Activated T-cell treated with anti-CD3 and anti-CD28 coated beads, Interleukin-2, amount 50 U/mL, for 72 hours (primary cell): ENCODE measurements around the gene ITPKA. TPM values are rescaled to one million over a fixed set of nuclear protein-coding genes. Genes with fewer than 3 reads are reported as not detected.

Source experiments
- ATAC-seq, 2 donors: fragments of 150-1000 bp; cut with Tn5 transposase; replicated peaks in 1 of 2; 2 replicates each; pipeline ENCODE4 v1.10.0; 2021; ENCODE audit warnings: moderate library complexity in 2 of 2, mild to moderate bottlenecking in 1 of 2
- DNase-seq, 2 donors: peaks; one replicate each; pipeline ENCODE4 v3.0.0; 2021 to 2022; ENCODE audit warnings: mixed read lengths in 1 of 2
- H3K27ac Mint-ChIP-seq: one replicate; pipeline ENCODE4 v1.8.0; 2022; ENCODE audit warnings: mild to moderate bottlenecking, moderate library complexity, mixed read lengths
- H3K27me3 Mint-ChIP-seq: one replicate; pipeline ENCODE4 v1.8.0; 2022; ENCODE audit warnings: low read depth, mixed read lengths
- H3K36me3 Mint-ChIP-seq, 2 donors: one replicate each; pipeline ENCODE4 v1.8.0; 2022; ENCODE audit warnings: mixed read lengths in 2 of 2, mild to moderate bottlenecking in 1 of 2; ENCODE audit not compliant: insufficient read depth in 2 of 2
- H3K4me1 Mint-ChIP-seq: one replicate; pipeline ENCODE4 v1.8.0; 2022; ENCODE audit warnings: low read depth, mixed read lengths
- H3K4me3 Mint-ChIP-seq, 2 donors: one replicate each; pipeline ENCODE4 v1.8.0; 2022; ENCODE audit warnings: mild to moderate bottlenecking in 2 of 2, mixed read lengths in 2 of 2, moderate library complexity in 2 of 2
- H3K9me3 Mint-ChIP-seq, 2 donors: one replicate each; pipeline ENCODE4 v1.8.0; 2022; ENCODE audit warnings: mixed read lengths in 2 of 2
- total RNA-seq, 2 donors: library from RNA; stranded (reverse); gene quantifications; one replicate each; pipeline ENCODE4 v1.2.3, GENCODE V29; 2022

Gene ITPKA
- total RNA-seq, 2 donors from 2014 or later = 12.9 to 14.9 TPM

- Mint-ChIP-seq H3K27me3 (peaks cover 47% of the 10 kb centered on the region), H3K4me1 (peaks cover 25% of the 10 kb centered on the region)
- DNase-seq = no peak
Observed at GRCh38 chr15:41505776-41506175, 12.1 kb downstream of the ITPKA start.

DNA sequence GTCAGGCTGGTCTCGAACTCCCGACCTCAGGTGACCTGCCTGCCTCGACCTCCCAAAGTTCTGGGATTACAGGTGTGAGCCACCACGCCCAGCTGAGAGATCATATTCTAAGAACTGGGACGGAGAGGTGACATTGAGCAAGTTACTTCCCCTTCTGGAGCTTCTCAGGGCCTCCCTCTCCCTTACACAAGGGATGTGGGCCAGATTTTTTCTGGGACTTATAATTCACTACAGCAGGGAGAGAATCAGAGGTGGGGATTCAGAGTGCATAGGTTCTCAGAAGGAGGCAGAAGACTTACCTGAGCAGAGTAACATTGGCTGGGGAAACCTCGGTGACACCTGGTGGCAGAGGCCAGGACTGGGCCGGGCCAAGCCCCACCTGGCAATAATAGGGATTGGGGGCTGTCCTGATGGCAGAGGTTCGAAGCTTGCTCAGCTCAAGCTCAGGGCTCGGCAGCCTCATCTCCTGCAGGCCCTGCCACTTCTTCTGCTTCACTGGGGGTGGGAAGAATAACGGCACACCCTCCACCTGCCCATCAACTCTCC lies 13.2 kb downstream of the ITPKA start:
- Mint-ChIP-seq H3K36me3 (no peaks in the 10 kb centered on the region), H3K27ac (no peak overlapping the region), H3K4me1 (peaks cover 16% of the 10 kb centered on the region), H3K27me3 (peaks cover 38% of the 10 kb centered on the region), H3K4me3 (no peak overlapping the region), H3K9me3 (no peaks in the 10 kb centered on the region)
- DNase-seq = no peak
- peak in 1 of 2 donors; percentile 25 for ATAC-seq

More at GRCh38 chr15:41505776-41506175, 12.1 kb downstream of the ITPKA start:
- ATAC-seq = no peak
- H3K36me3 Mint-ChIP-seq = peaks cover 0 to 2% of the 10 kb centered on the region in 2 donors
- H3K27ac Mint-ChIP-seq = no peak overlapping the region
- H3K9me3 Mint-ChIP-seq = no peaks in the 10 kb centered on the region
- H3K4me3 Mint-ChIP-seq = no peak overlapping the region

DNA sequence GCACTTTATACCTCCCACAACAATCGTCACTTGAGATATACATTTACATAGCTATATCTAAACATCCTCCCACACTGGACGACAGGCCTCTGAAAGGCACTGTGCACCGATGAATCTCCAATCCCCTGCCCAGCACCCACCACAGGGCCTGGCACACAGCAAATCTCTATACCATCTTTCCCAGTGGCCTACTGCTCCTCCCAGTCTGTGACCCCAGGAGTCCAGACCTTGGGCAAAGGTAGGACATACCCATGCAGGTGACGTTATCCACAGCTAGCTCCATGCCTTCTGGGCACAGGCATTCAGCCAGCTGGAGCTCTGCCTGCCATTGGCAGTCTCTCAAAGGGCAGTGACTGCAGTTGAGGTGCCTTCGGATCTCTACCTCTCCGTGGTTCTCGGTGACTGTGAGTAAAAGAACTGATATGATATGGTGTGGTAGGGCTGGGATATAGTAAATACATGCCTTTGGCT lies 14.2 kb downstream of the ITPKA start:
- ATAC-seq (no peak), DNase-seq (no peak)
- no peak overlapping the region for H3K4me3 Mint-ChIP-seq
- no peaks in the 10 kb centered on the region for H3K36me3 Mint-ChIP-seq
- peaks cover 17% of the 10 kb centered on the region for H3K4me1 Mint-ChIP-seq
- no peak overlapping the region for H3K27ac Mint-ChIP-seq
- no peaks in the 10 kb centered on the region for H3K9me3 Mint-ChIP-seq
- peaks cover 40% of the 10 kb centered on the region for H3K27me3 Mint-ChIP-seq

GRCh38 chr15:41510728-41511127 lies 17.1 kb downstream of the ITPKA start:
- Mint-ChIP-seq H3K27me3 (peaks cover 32% of the 10 kb centered on the region), H3K9me3 (no peaks in the 10 kb centered on the region), H3K36me3 (no peaks in the 10 kb centered on the region), H3K4me3 (no peak overlapping the region), H3K27ac (no peak overlapping the region), H3K4me1 (peaks cover 22% of the 10 kb centered on the region)
- no peak for DNase-seq
- ATAC-seq = no peak

DNA sequence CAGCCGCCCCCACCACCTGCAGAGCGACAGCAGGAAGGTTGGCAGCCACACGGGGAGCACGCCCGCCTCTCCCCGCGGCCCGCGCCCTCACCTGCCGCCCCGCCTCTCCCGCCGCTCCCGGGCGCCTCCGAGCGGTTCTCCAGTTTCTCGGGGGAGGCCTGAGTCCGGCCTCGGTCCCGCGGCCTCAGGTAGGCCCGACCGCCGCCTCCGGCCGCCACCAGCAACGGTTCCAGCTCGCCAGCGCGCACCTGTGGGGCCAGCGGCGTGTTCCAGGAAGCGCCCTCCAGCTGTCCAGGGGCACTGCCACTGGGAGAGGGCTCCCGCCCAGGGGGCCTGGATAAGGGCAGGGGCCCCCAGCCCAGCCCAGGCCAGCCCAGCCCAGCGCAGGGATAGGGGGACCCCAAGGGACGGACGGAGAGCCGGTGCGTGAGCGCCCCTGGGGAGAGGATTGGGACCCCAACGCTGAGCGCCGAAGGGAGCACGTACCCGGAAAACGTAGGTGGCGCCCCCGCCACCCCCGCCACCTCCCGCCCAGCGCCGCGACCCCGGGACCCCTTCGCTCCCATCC lies 17.7 kb downstream of the ITPKA start:
- Mint-ChIP-seq H3K4me1 (peaks cover 22% of the 10 kb centered on the region), H3K36me3 (peaks cover 0 to 2% of the 10 kb centered on the region in 2 donors), H3K27ac (no peak overlapping the region), H3K27me3 (peaks cover 32% of the 10 kb centered on the region), H3K9me3 (no peaks in the 10 kb centered on the region), H3K4me3 (peak overlapping the region; percentile 83 to 87)
- no peak for DNase-seq
- no peak for ATAC-seq

- no peaks in the 10 kb centered on the region for H3K9me3 Mint-ChIP-seq
- no peak overlapping the region for H3K27ac Mint-ChIP-seq
- peaks cover 32% of the 10 kb centered on the region for H3K27me3 Mint-ChIP-seq
- H3K36me3 Mint-ChIP-seq = peaks cover 0 to 3% of the 10 kb centered on the region in 2 donors
- peak; percentile 44 to 47 for ATAC-seq
- DNase-seq = peak in 1 of 2 donors; percentile 43
- peaks cover 22% of the 10 kb centered on the region for H3K4me1 Mint-ChIP-seq
- H3K4me3 Mint-ChIP-seq = peak overlapping the region; percentile 83 to 87
Observed at GRCh38 chr15:41511899-41512369, 18.3 kb downstream of the ITPKA start.

- DNase-seq = no peak
- Mint-ChIP-seq H3K27me3 (peaks cover 31% of the 10 kb centered on the region), H3K4me1 (peaks cover 22% of the 10 kb centered on the region), H3K9me3 (no peaks in the 10 kb centered on the region), H3K27ac (no peak overlapping the region), H3K36me3 (peaks cover 0 to 4% of the 10 kb centered on the region in 2 donors), H3K4me3 (peak overlapping the region; percentile 83 to 87)
- peak in 1 of 2 donors; percentile 25 for ATAC-seq
Observed at GRCh38 chr15:41512512-41512939, 18.9 kb downstream of the ITPKA start.

GRCh38 chr15:41512940-41513505 lies 19.3 kb downstream of the ITPKA start:
- Mint-ChIP-seq H3K4me3 (peak overlapping the region; percentile 83 to 87), H3K9me3 (no peaks in the 10 kb centered on the region), H3K4me1 (peaks cover 22% of the 10 kb centered on the region), H3K27ac (no peak overlapping the region), H3K36me3 (peaks cover 0 to 4% of the 10 kb centered on the region in 2 donors), H3K27me3 (peaks cover 27% of the 10 kb centered on the region)
- DNase-seq = peak in 1 of 2 donors; percentile 49
- ATAC-seq = peak; percentile 35 to 40

GRCh38 chr15:41513506-41514227 lies 20.0 kb downstream of the ITPKA start, which contains the start of gene LTK:
Gene LTK (minus strand): TSS chr15:41513827. CDS start chr15:41513709, 118 bp downstream.
- H3K9me3 Mint-ChIP-seq = no peaks in the 10 kb centered on the region
- peaks cover 22% of the 10 kb centered on the region for H3K4me1 Mint-ChIP-seq
- H3K27ac Mint-ChIP-seq = no peak within 1 kb of the TSS
- peaks cover 0 to 4% of the 10 kb centered on the region in 2 donors for H3K36me3 Mint-ChIP-seq
- DNase-seq = peak in 1 of 2 donors; percentile 30
- H3K27me3 Mint-ChIP-seq = peaks cover 27% of the 10 kb centered on the region
- ATAC-seq = peak; percentile 41 to 43
- H3K4me3 Mint-ChIP-seq = peak within 1 kb of the TSS; percentile 83 to 87

DNA sequence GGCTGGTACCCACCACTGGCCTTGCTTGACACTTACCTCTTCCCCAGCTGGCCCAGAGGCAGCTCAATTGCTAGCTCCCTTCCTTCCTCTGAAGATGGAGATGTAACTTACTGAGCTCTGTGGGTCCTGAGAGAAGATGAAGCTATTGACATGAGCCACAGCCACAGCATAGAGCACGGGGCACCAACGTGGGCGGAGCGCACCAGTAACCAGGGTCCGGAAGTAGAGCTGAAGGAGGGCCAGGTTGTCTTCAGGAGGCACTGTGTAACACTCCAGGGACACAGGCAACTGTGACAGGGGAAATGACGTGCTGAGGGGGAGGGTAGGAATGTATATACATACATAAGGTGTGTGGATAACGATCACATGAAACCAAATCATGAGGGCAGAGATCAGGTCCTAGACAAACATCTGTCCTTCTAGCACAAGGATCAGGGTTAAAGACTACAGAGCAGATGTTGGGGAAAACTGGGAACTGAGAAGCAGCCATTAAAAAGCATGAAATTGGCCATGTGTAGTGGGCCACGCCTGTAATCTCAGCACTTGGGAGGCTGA lies 24.3 kb downstream of the ITPKA start:
- no peak for DNase-seq
- Mint-ChIP-seq H3K4me1 (peaks cover 12% of the 10 kb centered on the region), H3K36me3 (peaks cover 0 to 4% of the 10 kb centered on the region in 2 donors), H3K27ac (no peak overlapping the region), H3K9me3 (no peaks in the 10 kb centered on the region), H3K4me3 (no peak overlapping the region), H3K27me3 (peaks cover 7% of the 10 kb centered on the region)
- no peak for ATAC-seq

- Mint-ChIP-seq H3K9me3 (no peaks in the 10 kb centered on the region), H3K4me3 (no peak overlapping the region), H3K27ac (no peak overlapping the region), H3K27me3 (no peaks in the 10 kb centered on the region), H3K36me3 (peaks cover 0 to 4% of the 10 kb centered on the region in 2 donors), H3K4me1 (no peaks in the 10 kb centered on the region)
- no peak for DNase-seq
- ATAC-seq = no peak
Observed at GRCh38 chr15:41520636-41521035, 27.0 kb downstream of the ITPKA start.

- Mint-ChIP-seq H3K36me3 (peaks cover 0 to 3% of the 10 kb centered on the region in 2 donors), H3K27me3 (no peaks in the 10 kb centered on the region), H3K27ac (no peak overlapping the region), H3K9me3 (no peaks in the 10 kb centered on the region), H3K4me1 (no peaks in the 10 kb centered on the region), H3K4me3 (no peak overlapping the region)
- ATAC-seq (no peak), DNase-seq (no peak)
Observed at GRCh38 chr15:41521614-41522013, 27.9 kb downstream of the ITPKA start.
